ENCODE measurements around the gene ZNF76. TPM values are rescaled to one million over a fixed set of nuclear protein-coding genes. Genes with fewer than 3 reads are reported as not detected.

The ZNF76 gene
- total and polyA plus RNA-seq, 9 of the 15 experiments (the other 6 are each of a cell fraction or from before 2014, with no cell fraction given): 1.2 to 17.8 (median 10.7) TPM

- peak; percentile 33; the same call in 1 of the 2 replicates for TF ChIP-seq FOXP1 (CRISPR knock-in tag; IDR thresholded peaks at IDR 0.05)
- no peak for TF ChIP-seq EZH2 (IDR thresholded peaks at IDR 0.05; ENCODE audit: borderline replicate concordance, low read depth, low read length)
- peak; percentile 24; the same call in 1 of the 2 replicates for TF ChIP-seq NR1H2 (CRISPR knock-in tag; IDR thresholded peaks at IDR 0.05)
- no peak for TF ChIP-seq ELK1 (CRISPR knock-in tag; IDR thresholded peaks at IDR 0.05)
- TF ChIP-seq ZNF217 (CRISPR knock-in tag; IDR thresholded peaks at IDR 0.05): no peak
- no peak for TF ChIP-seq HES1 (IDR thresholded peaks at IDR 0.05; ENCODE audit: low read depth)
- TF ChIP-seq MED1 (CRISPR knock-in tag; IDR thresholded peaks at IDR 0.05; ENCODE audit: borderline replicate concordance): no peak
- TF ChIP-seq RBFOX2 (IDR thresholded peaks at IDR 0.05; ENCODE audit: low read depth, low read length): peak; percentile 82
- peak; percentile 100 for TF ChIP-seq ARID2 (IDR thresholded peaks at IDR 0.05)
- no peak for TF ChIP-seq ZNF140 (CRISPR knock-in tag; IDR thresholded peaks at IDR 0.05)
- no peak for TF ChIP-seq ZNF197 (CRISPR knock-in tag; IDR thresholded peaks at IDR 0.05; ENCODE audit: low read depth)
- no peak for TF ChIP-seq MBD2 (IDR thresholded peaks at IDR 0.05; ENCODE audit: borderline replicate concordance, low read depth)
- TF ChIP-seq FOS (IDR thresholded peaks at IDR 0.05; ENCODE audit: extremely low read depth, insufficient read length): peak; percentile 3
- TF ChIP-seq TCF7L2 (IDR thresholded peaks at IDR 0.05; ENCODE audit: low read depth, low read length): 0 out of 2 replicates have a peak, but pooled peaks have one; percentile 14
- TF ChIP-seq ZNF668 (CRISPR knock-in tag; IDR thresholded peaks at IDR 0.05): no peak
- TF ChIP-seq CREB5 (CRISPR knock-in tag; IDR thresholded peaks at IDR 0.05): no peak
- TF ChIP-seq ATF3 (IDR thresholded peaks at IDR 0.05): no peak
- peak; percentile 57; the same call in 1 of the 2 replicates for TF ChIP-seq ATF3 (CRISPR knock-in tag; conservative IDR thresholded peaks at IDR 0.05)
- TF ChIP-seq ZNF77 (CRISPR knock-in tag; IDR thresholded peaks at IDR 0.05): no peak
- no peak for TF ChIP-seq ZBTB17 (CRISPR knock-in tag; IDR thresholded peaks at IDR 0.05)
- TF ChIP-seq ZNF436 (CRISPR knock-in tag; IDR thresholded peaks at IDR 0.05): no peak
- no peak for TF ChIP-seq HNRNPH1 (optimal IDR thresholded peaks at IDR 0.05; ENCODE audit: low read depth, low read length)
- peak; percentile 89 for TF ChIP-seq CXXC5 (CRISPR knock-in tag; IDR thresholded peaks at IDR 0.05)
- no peak for TF ChIP-seq MLX (CRISPR knock-in tag; conservative IDR thresholded peaks at IDR 0.05)
Measured at GRCh38 chr6:35342258-35343091, 82.9 kb downstream of the ZNF76 start, which contains the start of gene PPARD (continued).

Data from K562 (cell line).